Measurements from ENCODE around the gene CIZ1.
"Not testable (repeated sequence)": the region's sequence is repeated elsewhere in the genome, so short reads cannot be mapped to it uniquely, and the experiment has no call there.

CIZ1 gene

GRCh38 chr9:128145951-128146351 lies 45.4 kb downstream of the CIZ1 start:
- DNase-seq (no peak), ATAC-seq (no peak)

- no peak for ATAC-seq
- no peak for DNase-seq
These were observed 45.8 kb downstream of the CIZ1 start for GRCh38 chr9:128145536-128145935.

- DNase-seq: no peak
- ATAC-seq: no peak
These were observed 46.9 kb downstream of the CIZ1 start for GRCh38 chr9:128144239-128145181.

- ATAC-seq: no peak
- no peak for DNase-seq
These were observed 47.7 kb downstream of the CIZ1 start for GRCh38 chr9:128143525-128144238.

GRCh38 chr9:128142596-128142995 lies 48.8 kb downstream of the CIZ1 start:
- ATAC-seq (no peak), DNase-seq (no peak)

- ATAC-seq (no peak), DNase-seq (no peak)
These were observed 49.3 kb downstream of the CIZ1 start for GRCh38 chr9:128142061-128142460.

- ATAC-seq: no peak
- DNase-seq: no peak
These were observed 49.8 kb downstream of the CIZ1 start for GRCh38 chr9:128141604-128142003.

GRCh38 chr9:128139621-128140020 lies 51.8 kb downstream of the CIZ1 start:
- ATAC-seq: no peak
- no peak for DNase-seq

- ATAC-seq (no peak), DNase-seq (no peak)
These were observed 53.4 kb downstream of the CIZ1 start for GRCh38 chr9:128138001-128138400.

GRCh38 chr9:128136816-128137793 lies 54.3 kb downstream of the CIZ1 start:
- DNase-seq (no peak), ATAC-seq (no peak)

GRCh38 chr9:128135561-128135960 lies 55.8 kb downstream of the CIZ1 start:
- not testable (repeated sequence) for DNase-seq, ATAC-seq

- not testable (repeated sequence) for ATAC-seq, DNase-seq
These were observed 59.2 kb downstream of the CIZ1 start for GRCh38 chr9:128132139-128132538.

- DNase-seq, ATAC-seq: not testable (repeated sequence)
These were observed 60.0 kb downstream of the CIZ1 start for GRCh38 chr9:128131346-128131745.

GRCh38 chr9:128130651-128131050 lies 60.7 kb downstream of the CIZ1 start:
- ATAC-seq, DNase-seq: not testable (repeated sequence)

GRCh38 chr9:128129976-128130590 lies 61.3 kb downstream of the CIZ1 start:
- DNase-seq: peak; percentile 60
- ATAC-seq: not testable (repeated sequence)

- DNase-seq (no peak), ATAC-seq (no peak)
These were observed 62.4 kb downstream of the CIZ1 start for GRCh38 chr9:128128836-128129590.

- peak; percentile 78 for ATAC-seq
- peak; percentile 87 for DNase-seq
These were observed 63.2 kb downstream of the CIZ1 start for GRCh38 chr9:128127990-128128835.

- ATAC-seq (peak; percentile 72), DNase-seq (peak; percentile 84)
These were observed 63.8 kb downstream of the CIZ1 start, which contains the start of gene PTGES2 for GRCh38 chr9:128127568-128127989. TSS of gene PTGES2 (minus strand) at chr9:128127729. CDS start at chr9:128127717, 12 bp downstream.

- DNase-seq (no peak), ATAC-seq (no peak)
These were observed 65.6 kb downstream of the CIZ1 start for GRCh38 chr9:128125580-128126354.

All from stimulated activated naive CD8-positive, alpha-beta T cell treated with anti-CD3 and anti-CD28 coated beads, Interleukin-15, Interleukin-2, amounts not matched to agents 100 U/mL and 50 U/mL, for 24 hours (primary cell).